Measurements from ENCODE around the gene G2E3.
A peak's percentile ranks its signal among the peaks of the same experiment; 100 is the strongest.
"Not testable (repeated sequence)": the region's sequence is repeated elsewhere in the genome, so short reads cannot be mapped to it uniquely, and the experiment has no call there.

Gene G2E3

DNA sequence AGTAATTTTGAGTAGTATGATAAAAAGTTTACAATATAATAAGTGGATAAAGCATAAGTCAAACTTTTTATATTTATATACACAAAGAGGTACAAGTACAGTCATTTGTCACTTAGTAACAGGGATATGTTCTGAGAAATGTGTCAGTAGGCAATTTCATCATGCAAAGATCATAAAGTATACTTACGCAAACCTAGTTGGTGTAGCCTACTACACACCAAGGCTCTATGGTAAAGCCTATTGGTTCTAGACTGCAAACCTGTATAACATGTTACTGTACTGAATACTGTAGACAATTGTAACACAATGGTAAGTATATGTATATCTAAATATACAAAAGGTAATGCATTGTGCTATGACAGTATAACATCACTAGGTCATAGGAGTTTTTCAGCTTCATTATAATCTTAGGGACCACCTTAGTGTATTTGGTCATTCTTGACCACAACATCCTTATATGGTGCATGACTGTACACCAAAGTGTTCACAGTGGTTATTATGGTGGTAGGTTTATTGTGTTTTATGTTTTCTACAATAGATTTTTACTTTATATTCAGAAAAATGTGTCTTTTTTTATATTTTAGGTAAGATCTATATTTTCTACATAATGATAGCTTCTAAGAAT is 48.3 kb downstream of the G2E3 start:
- DNase-seq (ENCODE audit: low read depth) = no peak

DNA sequence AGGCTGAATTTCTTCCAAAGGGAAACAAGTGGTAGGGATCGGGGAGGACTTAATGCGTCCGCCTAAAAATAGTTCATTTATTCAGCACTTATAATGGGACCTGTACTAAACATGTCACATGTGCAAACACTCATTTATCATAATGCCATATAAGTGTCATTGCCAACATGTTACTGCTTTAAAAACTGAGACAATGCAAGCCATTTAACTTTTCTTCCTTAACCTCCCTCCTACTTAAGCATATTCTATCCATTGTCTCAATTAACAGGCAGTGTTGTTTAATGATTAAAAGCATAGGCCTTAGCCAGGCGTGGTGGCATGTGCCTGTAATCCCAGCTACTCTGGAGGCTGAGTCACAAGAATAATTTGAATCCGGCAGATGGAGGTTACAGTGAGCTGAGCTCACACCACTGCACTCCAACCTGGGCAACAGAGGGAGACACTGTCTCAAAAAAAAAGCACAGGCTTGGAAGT is 49.6 kb downstream of the G2E3 start:
- no peak for DNase-seq (ENCODE audit: low read depth)

DNA sequence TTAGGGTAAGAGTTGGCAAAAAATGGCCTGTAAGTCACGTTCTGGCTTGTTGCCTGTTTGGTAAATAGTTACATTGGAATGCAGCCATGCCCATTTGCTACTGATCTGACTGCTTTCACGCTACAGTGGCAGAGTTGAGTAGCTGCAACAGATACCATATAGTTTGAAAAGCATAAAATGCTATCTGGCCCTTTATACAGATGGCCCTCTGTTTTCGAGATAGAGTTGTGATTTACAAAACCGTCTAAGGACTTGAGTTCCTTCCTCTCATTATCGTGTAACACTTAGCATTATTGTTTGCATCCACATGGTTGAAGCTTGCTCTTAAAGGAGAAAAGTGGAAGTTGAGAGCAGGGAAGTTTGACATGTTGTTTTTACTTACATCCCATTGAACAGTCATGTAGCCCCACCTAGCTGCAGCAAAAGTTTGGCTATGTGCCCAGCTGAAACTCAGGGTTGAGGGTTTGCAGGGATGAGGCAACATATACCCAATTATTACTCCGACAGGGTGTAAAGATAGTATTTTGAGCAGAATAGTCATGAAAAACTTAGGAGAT is 51.9 kb downstream of the G2E3 start:
- peak; percentile 18 for DNase-seq (ENCODE audit: low read depth)

DNA sequence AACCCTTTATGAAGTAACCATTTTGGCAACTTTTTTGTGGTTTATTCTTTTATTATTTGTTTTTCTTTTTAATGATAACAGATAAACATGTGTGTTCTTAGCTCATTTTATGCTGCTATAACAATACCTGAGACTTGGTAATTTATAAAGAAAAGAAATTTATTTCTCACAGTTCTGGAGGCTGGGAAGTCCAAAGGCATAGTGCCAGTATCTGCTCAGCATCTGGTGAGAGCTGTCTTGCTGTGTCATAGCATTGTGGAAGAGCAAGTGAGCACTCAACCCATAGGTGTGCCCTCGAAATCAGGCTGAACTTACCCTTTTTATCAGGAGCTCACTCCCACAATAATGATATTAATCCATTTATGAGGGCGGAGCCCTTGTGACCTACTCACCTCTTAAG is 55.2 kb downstream of the G2E3 start:
- DNase-seq (ENCODE audit: low read depth) = no peak

DNA sequence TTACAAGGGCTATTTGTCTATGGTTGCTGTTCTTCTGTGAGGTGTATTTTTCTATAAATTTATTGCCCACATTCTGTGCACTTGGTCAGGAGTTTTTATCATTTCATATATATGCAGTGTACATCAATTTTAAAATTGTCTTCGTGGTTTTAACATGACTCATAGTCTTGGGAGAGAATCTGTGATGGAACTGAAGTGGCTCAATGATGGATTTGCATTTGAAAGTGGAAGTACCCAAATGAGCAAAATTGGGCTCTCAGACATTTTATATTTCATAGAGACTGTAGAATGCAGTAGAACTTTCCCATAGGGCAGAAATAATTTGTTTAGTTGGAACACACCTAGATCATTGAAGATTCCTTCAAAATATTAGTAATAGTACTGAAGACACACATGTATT is 61.2 kb downstream of the G2E3 start:
- no peak for DNase-seq (ENCODE audit: low read depth)

DNA sequence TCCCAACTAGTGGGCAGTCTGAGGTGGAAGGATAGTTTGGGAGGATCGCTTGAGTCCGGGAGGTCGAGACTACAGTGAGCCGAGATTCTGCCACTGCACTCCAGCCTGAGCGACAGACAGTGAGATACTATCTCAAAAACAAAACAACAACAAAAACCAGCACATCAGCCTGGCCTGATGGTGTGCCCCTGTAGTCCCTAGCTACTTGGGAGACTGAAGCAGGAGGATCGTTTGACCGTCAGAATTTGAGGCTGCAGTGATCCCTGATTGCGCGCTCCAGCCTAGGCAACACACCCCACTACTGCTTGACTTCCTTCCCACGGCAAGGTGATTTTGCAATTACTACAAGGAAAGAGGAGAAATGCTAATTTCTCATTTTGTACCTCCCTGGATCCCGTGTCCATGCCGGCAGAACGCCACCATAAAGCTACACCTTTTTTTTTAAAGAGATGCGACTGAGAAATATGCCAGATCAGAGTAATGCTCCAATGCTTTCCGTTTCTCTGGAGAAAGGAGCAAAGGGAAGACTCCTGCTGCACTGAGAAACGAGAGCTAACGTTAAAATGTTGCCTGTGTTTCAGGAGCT is 62.5 kb downstream of the G2E3 start:
- no peak for DNase-seq (ENCODE audit: low read depth)

DNA sequence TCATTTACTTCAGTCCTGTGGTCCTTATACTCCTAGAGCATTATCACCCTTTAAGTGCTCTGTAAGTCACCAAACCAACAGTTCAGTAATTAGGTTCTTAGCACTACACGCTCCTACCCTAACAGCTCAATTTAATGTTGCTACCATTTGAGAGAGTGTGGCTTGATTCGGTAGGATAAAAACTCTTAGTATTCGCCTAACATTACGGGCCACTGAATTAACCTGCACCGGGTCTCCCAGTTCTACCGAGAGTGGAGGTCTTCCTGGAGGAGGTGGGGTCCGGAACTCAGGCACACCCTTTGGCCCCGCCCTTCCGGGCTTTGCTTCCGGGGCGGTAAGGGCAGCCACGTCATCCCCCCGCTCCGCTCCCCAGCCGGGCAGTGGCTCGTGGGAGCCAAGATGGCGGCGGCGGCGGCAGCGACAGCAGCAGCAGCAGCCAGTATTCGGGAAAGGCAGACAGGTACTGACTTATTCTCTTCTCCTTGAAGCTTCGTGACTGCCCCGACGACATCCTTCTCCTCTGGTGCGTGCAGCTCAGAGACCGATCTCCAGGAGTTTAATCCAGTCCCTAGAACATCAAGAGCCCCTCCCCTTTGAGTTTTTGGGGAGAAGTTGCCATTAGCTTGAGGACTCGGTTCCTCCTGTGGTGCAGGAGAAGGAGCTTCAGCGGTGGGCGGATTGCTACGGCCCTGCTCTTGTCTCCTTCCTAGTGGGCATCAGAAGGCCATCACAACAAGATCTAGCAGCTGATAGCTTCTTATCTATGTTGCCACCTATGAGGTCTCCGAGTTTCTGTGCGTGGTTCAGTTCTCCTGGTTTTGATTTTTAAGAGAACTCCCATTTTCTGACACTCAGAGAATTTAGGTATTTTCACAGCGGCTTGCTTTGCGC is 63.2 kb downstream of the G2E3 start, which contains the start of gene SCFD1:
TSS of gene SCFD1 (plus strand) at position 380 of the 891 bp plus-strand sequence. CDS start at position 400, 20 bp downstream.
- DNase-seq (ENCODE audit: low read depth) = peak; percentile 57

DNA sequence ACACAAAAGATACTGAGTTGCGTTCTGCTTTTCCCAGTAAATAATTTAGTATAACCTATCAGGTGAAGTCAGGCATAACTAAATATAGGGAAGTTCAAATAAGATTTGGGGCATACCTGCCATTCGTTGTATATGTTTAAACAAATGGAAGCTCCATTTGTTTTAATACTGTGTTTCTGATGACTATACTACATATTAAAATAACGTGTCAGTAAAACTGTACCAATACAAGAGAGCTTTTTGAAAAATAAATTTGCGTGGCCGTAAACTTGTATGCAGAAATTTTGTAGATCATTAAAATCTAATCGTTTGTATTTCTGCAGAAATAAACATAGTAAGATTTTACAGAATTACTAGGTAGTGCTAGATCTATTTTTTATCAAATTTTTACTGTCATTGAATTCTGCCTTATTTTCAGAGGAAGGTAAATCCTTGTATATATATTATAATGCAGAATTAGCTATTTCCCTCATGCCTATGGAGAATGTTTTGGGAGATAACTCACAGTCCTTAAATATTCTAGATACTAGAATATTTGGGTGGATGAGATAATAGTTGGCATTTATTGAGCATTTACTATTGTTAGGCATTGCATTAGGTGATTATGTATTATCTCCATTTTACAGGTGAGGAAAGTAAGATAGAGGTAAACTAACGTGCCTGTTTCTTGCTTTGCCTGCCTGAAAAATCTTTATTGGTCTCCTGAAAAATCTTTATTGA is 64.6 kb downstream of the G2E3 start:
- no peak for DNase-seq (ENCODE audit: low read depth)

DNA sequence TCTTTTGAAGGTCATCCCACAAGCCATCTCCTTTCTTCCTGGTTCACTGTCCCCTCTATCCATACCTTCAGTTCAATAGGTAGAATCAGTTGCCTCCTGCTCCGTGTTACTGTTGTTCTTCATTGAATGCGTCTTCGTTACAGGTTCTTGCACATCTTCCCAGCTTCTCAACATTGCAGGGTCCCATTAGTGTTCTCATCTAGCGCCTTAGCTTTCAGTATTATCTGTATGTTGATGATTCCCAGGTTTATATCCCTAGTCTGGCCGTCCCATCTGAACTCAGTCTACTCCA is 65.1 kb downstream of the G2E3 start:
- no peak for DNase-seq (ENCODE audit: low read depth)

DNA sequence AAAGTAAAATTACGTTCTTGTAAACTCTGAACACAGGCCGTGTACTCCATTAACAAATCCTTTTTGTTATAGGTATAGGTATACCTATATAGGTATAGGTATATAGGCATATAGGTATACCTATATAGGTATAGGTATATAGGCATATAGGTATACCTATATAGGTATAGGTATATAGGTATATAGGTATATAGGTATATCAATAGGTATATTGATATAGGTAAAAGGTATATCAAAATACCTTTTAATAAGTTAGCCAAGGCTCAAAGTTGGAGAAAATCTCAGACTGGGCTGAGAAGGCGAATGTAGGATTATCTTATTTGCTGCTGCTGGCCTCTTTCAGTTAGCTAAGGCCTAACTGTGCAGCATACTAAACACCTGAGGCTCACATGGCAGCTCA is 66.6 kb downstream of the G2E3 start:
- DNase-seq (ENCODE audit: low read depth) = no peak

DNA sequence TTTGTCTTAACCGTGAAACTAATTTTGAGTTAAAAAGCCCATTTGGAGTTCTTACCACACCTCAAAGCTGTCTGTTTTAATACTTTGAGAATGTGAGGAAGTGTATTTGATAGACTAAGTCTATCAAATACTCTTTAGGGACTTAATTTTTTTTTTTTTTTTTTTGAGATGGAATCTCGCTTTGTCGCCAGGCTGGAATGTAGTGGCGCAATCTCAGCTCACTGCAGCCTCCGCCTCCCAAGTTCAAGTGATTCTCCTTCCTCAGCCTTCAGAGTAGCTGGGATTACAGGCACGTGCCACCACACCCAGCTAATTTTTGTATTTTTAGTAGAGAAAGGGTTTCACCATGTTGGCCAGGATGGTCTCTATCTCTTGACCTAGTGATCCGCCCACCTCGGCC is 70.5 kb downstream of the G2E3 start:
- not testable (repeated sequence) for DNase-seq (ENCODE audit: low read depth)

DNA sequence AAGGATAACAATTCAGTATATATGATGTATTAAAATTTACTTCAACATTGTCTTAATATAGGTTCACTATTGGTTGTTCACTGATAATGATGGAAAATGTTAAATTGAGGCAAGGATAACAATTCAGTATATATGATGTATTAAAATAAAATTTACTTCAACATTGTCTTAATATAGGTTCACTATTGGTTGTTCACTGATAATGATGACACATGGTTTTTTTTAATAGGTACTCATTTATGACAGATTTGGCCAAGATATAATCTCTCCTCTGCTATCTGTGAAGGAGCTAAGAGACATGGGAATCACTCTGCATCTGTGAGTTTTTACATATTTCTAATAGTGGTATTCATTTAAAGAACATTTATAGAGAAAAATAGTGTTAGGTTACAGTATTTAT is 71.3 kb downstream of the G2E3 start:
- DNase-seq (ENCODE audit: low read depth) = no peak

DNA sequence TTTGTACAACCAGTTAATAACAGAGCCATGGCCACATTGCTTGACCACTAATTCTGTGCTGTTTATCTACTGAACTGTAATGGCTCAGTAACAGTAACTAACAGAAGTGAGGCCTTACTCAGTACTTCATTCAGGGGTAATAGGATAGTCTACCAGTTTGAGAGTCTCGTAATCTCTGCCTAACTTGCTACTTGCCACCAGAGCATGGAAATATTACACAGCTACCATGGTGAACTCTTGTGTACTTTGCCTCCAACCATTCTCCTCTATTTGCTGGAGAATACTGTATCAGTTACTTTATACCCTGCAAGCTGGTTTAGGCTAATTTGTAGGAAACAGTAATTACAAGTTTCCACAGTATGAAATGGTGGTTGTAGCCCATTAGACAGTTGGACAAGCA is 73.8 kb downstream of the G2E3 start:
- no peak for DNase-seq (ENCODE audit: low read depth)

DNA sequence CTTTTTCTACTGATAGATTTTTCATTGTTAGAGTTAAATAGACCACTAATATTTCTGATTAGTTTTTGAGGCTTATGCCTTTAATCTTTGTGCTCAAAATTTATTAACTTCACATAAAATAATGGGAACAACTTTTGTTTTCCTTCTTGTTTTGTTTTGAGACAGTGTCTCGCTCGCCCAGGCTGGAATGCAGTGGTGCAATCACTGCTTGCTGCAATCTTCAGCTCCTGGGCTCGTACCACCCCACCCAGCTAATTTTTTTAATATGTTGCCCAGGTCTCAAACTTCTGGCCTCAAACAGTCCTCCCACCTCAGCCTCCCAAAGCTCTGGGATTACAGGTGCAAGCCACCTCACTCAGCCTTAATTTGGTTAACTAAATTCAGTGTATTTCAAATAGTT is 80.0 kb downstream of the G2E3 start:
- no peak for DNase-seq (ENCODE audit: low read depth)

DNA sequence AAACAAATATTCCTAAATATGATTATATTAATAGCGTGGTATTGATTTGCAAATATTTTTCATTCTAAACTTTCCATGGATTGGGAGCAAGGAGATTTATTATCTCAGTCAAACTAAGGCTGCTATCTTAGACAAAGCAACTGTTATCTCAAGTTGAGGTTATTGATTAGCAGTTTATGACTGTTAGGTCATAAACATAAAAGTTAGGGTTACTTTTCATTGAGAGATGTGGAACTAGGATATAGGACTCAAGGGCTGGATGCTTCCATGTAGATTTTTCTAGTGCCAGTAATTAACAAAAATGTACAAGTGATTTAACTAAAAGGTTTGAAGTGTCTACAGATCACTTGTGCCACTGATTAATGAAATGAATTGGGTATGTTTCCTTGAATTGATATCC is 82.2 kb downstream of the G2E3 start:
- DNase-seq (ENCODE audit: low read depth) = no peak

DNA sequence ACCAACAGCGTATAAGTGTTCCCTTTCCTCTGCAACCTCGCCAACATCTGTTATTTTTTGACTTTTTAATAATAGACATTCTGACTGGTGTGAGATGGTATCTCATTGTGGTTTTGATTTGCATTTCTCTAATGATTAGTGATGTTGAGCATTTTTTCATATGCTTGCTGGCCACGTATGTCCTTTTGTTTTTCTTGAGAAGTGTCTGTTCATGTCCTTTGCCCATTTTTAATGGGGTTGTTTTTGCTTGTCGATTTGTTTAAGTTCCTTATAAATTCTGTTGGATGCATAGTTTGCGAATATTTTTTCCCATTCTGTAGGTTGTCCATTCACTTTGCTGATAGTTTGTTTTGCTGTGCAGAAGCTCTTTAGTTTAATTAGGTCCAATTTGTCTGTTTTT is 85.5 kb downstream of the G2E3 start:
- not testable (repeated sequence) for DNase-seq (ENCODE audit: low read depth)

DNA sequence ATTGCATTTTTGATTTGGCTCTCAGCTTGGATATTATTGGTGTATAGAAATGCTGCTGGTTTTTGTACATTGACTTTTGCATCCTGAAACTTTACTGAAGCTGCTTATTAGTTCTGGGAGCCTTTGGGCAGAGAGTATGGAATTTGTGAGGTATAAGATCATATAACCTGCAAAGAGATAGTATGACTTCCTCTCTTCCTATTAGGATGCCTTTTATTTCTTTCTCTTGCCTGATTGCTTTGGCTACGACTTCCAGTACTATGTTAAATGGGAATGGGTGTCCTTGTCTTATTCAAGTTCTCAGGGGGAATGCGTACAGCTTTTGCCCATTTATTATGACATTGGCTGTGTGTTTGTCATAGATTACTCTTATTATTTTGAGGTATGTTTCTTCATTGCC is 86.6 kb downstream of the G2E3 start:
- no peak for DNase-seq (ENCODE audit: low read depth)

DNA sequence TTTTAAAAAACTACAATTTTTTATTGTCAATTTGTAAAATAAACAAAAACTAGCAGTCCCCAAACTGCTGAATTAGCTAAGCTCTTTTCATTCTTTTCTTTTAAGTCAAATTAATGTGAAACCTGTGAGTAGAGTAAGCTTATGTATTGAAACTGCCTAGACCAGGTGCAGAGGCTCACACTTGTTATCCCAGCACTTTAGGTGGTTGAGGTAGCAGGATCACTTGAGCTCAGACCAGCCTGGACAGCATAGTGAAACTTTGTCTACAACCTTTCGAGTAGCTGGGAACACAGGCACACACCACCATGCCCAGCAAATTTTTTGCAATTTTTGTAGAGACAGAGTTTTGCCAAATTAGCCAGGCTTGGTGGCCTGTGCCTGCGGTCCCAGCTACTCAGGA is 89.5 kb downstream of the G2E3 start:
- no peak for DNase-seq (ENCODE audit: low read depth)

DNA sequence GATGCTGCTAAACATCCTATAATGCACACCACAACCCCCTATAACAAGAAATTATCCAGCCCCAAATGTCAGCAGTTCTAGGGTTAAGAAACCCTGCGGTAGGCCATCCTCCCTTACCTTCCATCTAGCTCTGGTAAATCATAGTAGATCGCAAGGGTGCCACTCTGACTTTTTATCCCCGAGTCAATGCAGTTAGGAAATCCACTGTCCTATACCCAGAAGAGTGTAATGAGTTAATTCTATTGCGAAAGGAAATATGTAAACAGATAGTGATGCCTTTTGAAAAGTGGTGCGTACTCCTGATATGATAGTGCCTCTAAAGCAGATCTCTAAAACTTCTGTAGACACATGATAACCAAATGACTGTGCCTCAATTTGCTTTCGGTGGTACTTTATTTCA is 93.0 kb downstream of the G2E3 start:
- DNase-seq (ENCODE audit: low read depth) = no peak

DNA sequence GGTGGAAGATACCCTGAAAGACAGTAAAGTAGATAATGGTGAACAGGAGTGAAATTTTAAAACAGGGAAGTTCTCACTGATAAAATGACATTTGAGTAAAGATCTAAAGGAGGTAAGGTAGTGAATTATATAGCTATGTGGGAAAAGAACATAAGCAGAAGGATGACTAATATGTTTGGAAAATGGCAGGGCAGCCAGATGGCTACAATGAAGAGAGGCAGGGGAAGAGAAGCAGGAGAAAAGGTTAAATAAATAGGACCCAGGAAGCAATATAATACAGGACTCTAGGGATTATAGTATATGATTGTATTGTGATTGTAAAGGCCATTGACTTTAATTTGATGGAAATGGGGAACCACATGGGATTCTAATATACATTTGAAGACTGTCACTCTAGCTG is 96.2 kb downstream of the G2E3 start:
- no peak for DNase-seq (ENCODE audit: low read depth)

DNA sequence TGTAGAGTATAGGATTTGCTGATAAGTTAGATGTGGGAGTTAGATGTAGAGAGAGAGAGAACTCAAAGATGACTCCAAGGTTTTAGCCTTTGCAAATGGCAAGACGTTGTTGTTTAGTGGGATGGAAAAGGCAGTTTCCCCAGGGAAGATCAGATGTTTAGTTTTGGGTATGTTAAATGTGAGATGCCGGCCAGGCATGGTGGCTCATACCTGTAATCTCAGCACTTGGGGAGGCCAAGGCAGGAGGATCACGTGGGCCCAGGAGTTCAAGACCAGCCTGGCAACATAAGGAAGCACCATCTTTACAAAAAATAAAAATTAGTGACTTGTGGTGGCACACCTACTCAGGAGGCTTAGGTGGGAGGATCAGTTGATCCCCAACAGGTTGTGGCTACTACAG is 96.7 kb downstream of the G2E3 start:
- DNase-seq (ENCODE audit: low read depth) = no peak

DNA sequence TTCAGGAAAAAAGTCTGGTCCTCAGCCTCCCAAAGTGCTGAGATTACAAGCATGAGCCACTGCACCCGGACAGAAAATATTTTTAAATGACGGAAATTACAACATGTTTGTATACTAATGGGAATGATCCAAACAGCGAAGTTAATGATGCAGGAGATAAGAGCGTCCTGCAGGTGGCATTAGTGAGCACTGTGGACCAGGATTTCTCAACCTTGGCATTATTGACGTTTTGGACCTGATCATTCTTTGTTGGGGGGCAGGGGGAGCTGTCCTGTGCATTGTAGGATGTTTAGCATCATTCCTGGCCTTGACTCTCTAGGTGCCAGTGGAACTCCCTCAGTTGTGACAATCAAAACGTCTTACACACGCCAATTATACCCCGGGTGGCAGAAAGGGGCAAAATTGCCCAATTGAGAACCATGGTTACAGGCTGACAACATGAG is 97.3 kb downstream of the G2E3 start:
- DNase-seq (ENCODE audit: low read depth) = no peak
